Ishikawa (cell line): ENCODE data around the gene TBC1D22A.

Source experiments
- CEBPB ChIP-seq: IDR thresholded peaks from 2 replicates; pipeline ENCODE4 v1.6.1; 2012
- CREB1 ChIP-seq: IDR thresholded peaks from 2 replicates; pipeline ENCODE4 v1.6.1; 2012; ENCODE audit warnings: low read depth
- EGR1 ChIP-seq: IDR thresholded peaks from 2 replicates; pipeline ENCODE4 v1.6.1; 2012
- EP300 ChIP-seq: IDR thresholded peaks from 2 replicates; pipeline ENCODE4 v1.6.1; 2012; ENCODE audit warnings: borderline replicate concordance
- FOXM1 ChIP-seq: IDR thresholded peaks from 2 replicates; pipeline ENCODE4 v1.6.1; 2012; ENCODE audit warnings: low read depth, borderline replicate concordance
- NFIC ChIP-seq: IDR thresholded peaks from 2 replicates; pipeline ENCODE4 v1.6.1; 2012
- RAD21 ChIP-seq: IDR thresholded peaks from 2 replicates; pipeline ENCODE4 v1.6.1; 2012; ENCODE audit warnings: low read depth
- TAF1 ChIP-seq: IDR thresholded peaks from 2 replicates; pipeline ENCODE4 v1.6.1; 2012; ENCODE audit warnings: low read depth, mild to moderate bottlenecking
- TCF12 ChIP-seq: IDR thresholded peaks from 2 replicates; pipeline ENCODE4 v1.6.1; 2012; ENCODE audit warnings: low read depth
- TEAD4 ChIP-seq: IDR thresholded peaks from 2 replicates; pipeline ENCODE4 v1.6.1; 2012
- YY1 ChIP-seq: IDR thresholded peaks from 2 replicates; pipeline ENCODE4 v1.6.1; 2012; ENCODE audit warnings: low read depth
- ZBTB7A ChIP-seq: IDR thresholded peaks from 2 replicates; pipeline ENCODE4 v1.6.1; 2012; ENCODE audit warnings: low read depth
- TF ChIP-seq, protein P1 (sequence below): IDR thresholded peaks from 2 replicates; pipeline ENCODE4 v1.6.1; 2012; ENCODE audit warnings: low read depth, mild to moderate bottlenecking
- TF ChIP-seq, protein P2 (sequence below): IDR thresholded peaks from 2 replicates; pipeline ENCODE4 v1.6.1; 2012
- TF ChIP-seq, protein P3 (sequence below): IDR thresholded peaks from 2 replicates; pipeline ENCODE4 v1.6.1; 2012

The TBC1D22A gene

DNA sequence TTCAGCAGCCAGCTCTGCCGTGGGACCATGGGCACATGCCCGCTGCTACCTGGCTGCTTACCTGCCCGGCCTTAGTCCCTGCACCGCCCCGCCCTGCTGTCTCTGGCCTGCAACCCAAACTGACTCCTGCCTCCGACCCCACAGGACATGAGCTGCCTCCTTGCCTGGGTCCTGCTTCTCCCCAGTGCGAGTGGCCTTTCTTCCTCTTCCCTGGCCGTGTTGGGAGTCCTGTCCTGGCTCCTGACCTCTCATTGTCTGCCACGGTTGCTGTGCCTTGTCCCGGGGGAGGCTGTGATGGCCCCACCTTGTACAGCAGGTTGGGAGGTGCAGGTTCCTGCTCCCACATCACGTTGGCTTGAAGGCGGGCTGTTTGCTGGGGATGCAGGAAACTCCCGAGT lies 370.0 kb downstream of the TBC1D22A start:
- TF ChIP-seq EP300, result no peak
- no peak for TF ChIP-seq TAF1
- TF ChIP-seq RAD21, result no peak
- TF ChIP-seq FOXM1, result no peak
- TF ChIP-seq EGR1, result no peak
- TF ChIP-seq YY1, result no peak
- no peak for TF ChIP-seq ZBTB7A
- TF ChIP-seq TCF12, result no peak
- TF ChIP-seq TEAD4, result no peak
- TF ChIP-seq, protein P1, sequence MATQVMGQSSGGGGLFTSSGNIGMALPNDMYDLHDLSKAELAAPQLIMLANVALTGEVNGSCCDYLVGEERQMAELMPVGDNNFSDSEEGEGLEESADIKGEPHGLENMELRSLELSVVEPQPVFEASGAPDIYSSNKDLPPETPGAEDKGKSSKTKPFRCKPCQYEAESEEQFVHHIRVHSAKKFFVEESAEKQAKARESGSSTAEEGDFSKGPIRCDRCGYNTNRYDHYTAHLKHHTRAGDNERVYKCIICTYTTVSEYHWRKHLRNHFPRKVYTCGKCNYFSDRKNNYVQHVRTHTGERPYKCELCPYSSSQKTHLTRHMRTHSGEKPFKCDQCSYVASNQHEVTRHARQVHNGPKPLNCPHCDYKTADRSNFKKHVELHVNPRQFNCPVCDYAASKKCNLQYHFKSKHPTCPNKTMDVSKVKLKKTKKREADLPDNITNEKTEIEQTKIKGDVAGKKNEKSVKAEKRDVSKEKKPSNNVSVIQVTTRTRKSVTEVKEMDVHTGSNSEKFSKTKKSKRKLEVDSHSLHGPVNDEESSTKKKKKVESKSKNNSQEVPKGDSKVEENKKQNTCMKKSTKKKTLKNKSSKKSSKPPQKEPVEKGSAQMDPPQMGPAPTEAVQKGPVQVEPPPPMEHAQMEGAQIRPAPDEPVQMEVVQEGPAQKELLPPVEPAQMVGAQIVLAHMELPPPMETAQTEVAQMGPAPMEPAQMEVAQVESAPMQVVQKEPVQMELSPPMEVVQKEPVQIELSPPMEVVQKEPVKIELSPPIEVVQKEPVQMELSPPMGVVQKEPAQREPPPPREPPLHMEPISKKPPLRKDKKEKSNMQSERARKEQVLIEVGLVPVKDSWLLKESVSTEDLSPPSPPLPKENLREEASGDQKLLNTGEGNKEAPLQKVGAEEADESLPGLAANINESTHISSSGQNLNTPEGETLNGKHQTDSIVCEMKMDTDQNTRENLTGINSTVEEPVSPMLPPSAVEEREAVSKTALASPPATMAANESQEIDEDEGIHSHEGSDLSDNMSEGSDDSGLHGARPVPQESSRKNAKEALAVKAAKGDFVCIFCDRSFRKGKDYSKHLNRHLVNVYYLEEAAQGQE, result no peak
- TF ChIP-seq CEBPB, result no peak
- TF ChIP-seq, protein P2, sequence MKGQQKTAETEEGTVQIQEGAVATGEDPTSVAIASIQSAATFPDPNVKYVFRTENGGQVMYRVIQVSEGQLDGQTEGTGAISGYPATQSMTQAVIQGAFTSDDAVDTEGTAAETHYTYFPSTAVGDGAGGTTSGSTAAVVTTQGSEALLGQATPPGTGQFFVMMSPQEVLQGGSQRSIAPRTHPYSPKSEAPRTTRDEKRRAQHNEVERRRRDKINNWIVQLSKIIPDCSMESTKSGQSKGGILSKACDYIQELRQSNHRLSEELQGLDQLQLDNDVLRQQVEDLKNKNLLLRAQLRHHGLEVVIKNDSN, result no peak
- no peak for TF ChIP-seq NFIC

DNA sequence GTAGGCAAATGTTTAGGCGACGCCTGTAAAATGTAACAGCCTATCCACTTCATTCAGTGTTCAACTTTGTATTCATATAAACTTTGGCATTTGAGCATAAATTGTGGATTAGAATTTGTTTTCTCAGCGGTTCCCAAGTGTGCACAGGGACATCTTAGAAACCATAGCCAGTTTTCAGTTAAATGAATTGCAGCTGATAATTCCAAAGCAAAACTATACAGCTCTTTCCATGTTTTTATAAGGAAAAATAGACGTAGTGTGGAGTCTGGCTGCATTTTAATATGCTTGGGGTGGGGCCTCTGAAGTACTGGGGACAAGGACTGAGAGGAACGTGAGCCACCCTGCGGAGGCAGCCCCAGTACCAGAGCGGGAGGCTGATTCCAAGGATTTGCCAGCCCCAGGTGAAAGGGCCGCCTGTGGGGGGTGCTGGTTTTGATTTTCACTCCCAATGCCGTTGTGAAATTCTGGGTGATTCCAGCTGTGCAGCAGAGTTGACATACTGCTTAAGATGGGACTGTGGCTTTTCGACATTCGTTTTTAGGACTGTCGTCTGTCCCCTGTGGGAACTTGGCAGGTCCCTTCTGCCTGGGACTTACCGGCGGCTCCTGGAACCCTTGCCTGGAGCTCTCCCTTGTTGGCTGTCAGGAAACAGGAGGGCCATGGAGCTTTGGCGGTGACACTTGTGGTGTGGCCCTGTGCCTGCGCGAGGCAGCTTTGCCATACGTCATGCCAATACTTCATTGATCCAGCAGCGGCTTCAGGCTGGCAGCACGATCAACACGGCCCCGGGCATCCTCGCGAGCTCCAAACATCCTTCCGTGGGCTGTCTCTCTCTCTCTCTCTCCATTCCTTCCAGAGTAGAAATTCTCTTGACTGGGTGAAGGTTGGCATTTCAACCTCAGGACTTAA lies 370.9 kb downstream of the TBC1D22A start:
- no peak for TF ChIP-seq YY1
- no peak for TF ChIP-seq ZBTB7A
- TF ChIP-seq, protein P3, sequence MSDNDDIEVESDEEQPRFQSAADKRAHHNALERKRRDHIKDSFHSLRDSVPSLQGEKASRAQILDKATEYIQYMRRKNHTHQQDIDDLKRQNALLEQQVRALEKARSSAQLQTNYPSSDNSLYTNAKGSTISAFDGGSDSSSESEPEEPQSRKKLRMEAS, result no peak
- no peak for TF ChIP-seq EP300
- no peak for TF ChIP-seq CREB1
- no peak for TF ChIP-seq TAF1
- TF ChIP-seq, protein P1, result no peak
- TF ChIP-seq FOXM1, result no peak
- TF ChIP-seq NFIC, result no peak
- TF ChIP-seq, protein P2, result no peak
- TF ChIP-seq TCF12, result no peak
- no peak for TF ChIP-seq TEAD4
- no peak for TF ChIP-seq RAD21
- TF ChIP-seq EGR1, result no peak
- TF ChIP-seq CEBPB, result no peak

DNA sequence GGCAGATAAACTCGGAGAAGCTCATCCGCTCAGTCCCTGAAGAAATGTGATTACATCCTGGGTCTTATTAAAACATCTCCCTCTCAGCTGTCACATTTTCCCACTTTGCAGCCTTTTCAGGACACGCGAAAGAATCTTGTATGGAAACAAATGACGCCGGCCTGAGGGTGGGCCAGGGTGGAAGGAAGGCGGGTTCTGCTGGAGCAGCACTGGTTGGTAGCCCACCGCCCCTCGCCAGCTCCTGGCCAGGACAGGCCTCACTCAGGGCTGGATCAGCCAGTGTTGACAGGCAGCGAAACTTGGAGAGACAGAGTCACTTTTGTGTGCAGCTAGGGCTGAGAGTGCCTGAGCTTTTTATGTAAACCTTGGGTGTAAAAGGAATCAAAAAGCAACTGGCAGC lies 371.8 kb downstream of the TBC1D22A start:
- TF ChIP-seq NFIC (no peak), YY1 (no peak), TAF1 (no peak), CREB1 (no peak), FOXM1 (no peak), TEAD4 (no peak), EP300 (no peak), TCF12 (no peak), ZBTB7A (no peak), RAD21 (no peak), CEBPB (no peak), EGR1 (no peak)
- TF ChIP-seq, protein P2, result no peak
- TF ChIP-seq, protein P3, result no peak
- TF ChIP-seq, protein P1, result no peak

DNA sequence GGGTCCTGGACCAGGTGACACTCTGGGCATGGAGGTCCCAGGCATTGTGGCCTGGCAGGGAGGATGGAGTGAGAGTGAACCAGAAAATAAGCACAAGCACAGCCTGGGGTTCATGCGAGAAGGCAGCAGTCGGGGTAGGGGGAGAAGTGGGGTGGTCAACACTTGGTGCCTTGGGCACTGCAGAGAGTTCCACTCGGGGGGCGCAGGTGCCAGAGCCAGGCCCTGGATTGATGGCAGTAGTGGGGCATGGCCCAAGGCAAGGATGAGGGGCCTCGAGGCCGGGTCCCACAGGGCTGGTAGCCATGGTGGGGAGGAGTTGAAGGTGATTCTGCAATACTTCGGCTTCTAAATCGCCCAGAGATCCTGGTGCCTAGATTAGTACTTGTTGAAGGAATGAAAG lies 372.9 kb downstream of the TBC1D22A start:
- TF ChIP-seq, protein P2, result no peak
- TF ChIP-seq EGR1, result no peak
- no peak for TF ChIP-seq NFIC
- no peak for TF ChIP-seq FOXM1
- no peak for TF ChIP-seq TCF12
- no peak for TF ChIP-seq ZBTB7A
- no peak for TF ChIP-seq EP300
- no peak for TF ChIP-seq RAD21
- no peak for TF ChIP-seq TEAD4
- no peak for TF ChIP-seq CEBPB
- TF ChIP-seq, protein P3, result no peak
- TF ChIP-seq TAF1, result no peak
- TF ChIP-seq, protein P1, result no peak
- TF ChIP-seq YY1, result no peak
- no peak for TF ChIP-seq CREB1
